Measurements from ENCODE around the gene TMUB1.

- TF ChIP-seq CTCF (IDR thresholded peaks at IDR 0.05; ENCODE audit: low read length) (no peak), EZH2 (IDR thresholded peaks at IDR 0.05; ENCODE audit: borderline replicate concordance, low read length) (no peak)
These were observed 35.1 kb upstream of the TMUB1 start for GRCh38 chr7:151118108-151119054.
